HG02981 (cell line): Measurements from ENCODE around the gene EFCAB9.
"Not testable (repeated sequence)": the region's sequence is repeated elsewhere in the genome, so short reads cannot be mapped to it uniquely, and the experiment has no call there.

Source experiments
- ATAC-seq: cut with Tn5 transposase; IDR thresholded peaks from one replicate; pipeline ENCODE4 v1.9.1; 2021; ENCODE audit warnings: mild to moderate bottlenecking, moderate library complexity; ENCODE audit not compliant: unreplicated experiment

The EFCAB9 gene

GRCh38 chr5:172187118-172188032 is 6.6 kb upstream of the EFCAB9 start:
- peak; percentile 14 for ATAC-seq

- peak; percentile 70 for ATAC-seq
Observed at GRCh38 chr5:172188033-172188892, 5.7 kb upstream of the EFCAB9 start, which contains the start of gene STK10. Gene STK10, minus strand, starts transcription at chr5:172188224. Its CDS starts 182 bp downstream, at chr5:172188042.

- ATAC-seq, result no peak
Observed at GRCh38 chr5:172188893-172189692, 4.9 kb upstream of the EFCAB9 start.

DNA sequence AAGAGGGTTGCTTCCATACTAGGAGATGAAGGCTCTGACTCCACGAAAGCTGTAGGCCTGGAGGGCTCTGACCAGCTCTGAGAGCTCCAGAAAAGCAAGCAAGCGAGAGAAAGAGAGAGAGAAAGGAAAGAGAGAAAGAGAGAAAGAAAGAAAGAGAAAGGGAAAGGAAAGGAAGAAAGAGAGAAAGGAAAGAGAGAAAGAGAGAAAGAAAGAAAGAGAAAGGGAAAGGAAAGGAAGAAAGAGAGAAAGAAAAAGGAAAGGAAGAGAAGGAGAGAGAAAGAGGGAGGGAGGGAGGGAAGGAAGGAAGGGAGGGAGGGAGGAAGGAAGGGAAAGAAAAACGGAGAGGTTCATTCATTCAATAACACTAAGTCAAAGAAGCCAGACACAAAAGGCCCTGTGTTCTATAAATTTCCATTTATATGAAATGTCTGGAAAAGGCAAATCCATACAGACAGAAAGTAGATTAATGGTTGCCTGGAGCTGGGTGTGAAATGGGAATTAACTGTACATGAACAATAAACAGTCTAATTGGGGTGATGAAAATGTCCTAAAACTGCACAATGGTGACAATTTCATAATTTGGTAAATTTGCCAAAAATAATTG is 4.2 kb upstream of the EFCAB9 start:
- ATAC-seq, result no peak

GRCh38 chr5:172194985-172195774 is 1.2 kb downstream of the EFCAB9 start:
- ATAC-seq, result no peak

DNA sequence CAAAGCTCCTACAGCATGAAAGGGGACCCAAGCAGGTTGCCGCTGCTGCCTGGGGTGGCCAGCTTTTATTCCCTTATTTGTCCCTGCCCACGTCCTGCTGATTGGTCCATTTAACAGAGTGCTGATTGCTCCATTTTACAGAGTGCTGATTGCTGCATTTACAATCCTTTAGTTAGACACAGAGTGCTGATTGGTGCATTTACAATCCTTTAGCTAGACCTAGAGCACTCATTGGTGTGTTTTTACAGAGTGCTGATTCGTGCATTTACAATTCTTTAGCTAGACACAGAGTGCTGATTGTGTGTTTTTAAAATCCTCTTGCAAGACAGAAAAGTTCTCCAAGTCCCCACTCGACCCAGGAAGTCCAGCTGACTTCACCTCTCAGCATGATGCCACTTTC is 3.8 kb downstream of the EFCAB9 start:
- not testable (repeated sequence) for ATAC-seq

- ATAC-seq, result no peak
Observed at GRCh38 chr5:172199446-172199845, 5.5 kb downstream of the EFCAB9 start.

DNA sequence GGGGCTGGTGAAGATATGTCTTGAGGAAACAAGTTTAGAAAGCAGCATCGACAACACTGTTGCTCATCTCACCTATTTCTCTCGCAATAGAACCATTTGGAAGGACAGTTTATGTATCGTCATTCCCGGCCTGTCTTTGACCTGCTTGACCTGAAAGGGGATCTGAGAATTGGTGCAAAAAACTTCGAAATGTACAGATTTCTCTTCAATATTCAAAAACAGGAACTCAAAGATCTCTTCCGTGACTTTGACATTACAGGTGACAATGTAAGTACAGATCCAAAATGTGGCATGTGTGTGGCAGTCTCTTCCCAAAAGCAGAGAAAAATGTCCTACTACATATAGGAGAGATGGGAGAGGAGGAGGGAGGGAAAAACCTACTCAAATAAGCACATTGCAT is 6.5 kb downstream of the EFCAB9 start:
- no peak for ATAC-seq

DNA sequence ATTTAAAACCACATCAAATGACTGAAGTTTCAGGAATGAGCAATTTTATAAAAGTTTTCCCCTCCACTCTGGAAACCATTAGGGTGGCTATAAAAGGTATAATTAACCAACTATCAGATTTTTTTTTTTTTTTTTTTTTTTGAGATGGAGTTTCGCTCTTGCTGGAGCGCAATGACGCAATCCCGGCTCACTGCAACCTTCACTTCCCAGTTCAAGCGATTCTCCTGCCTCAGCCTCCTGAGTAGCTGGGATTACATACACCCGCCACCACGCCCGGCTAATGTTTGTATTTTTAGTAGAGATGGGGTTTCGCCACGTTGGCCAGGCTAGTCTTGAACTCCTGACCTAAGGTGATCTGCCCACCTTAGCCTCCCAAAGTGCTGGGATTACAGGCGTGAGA is 12.0 kb downstream of the EFCAB9 start:
- ATAC-seq, result not testable (repeated sequence)

- no peak for ATAC-seq
Observed at GRCh38 chr5:172207511-172207910, 13.5 kb downstream of the EFCAB9 start.

GRCh38 chr5:172209714-172210113 is 15.7 kb downstream of the EFCAB9 start:
- no peak for ATAC-seq

DNA sequence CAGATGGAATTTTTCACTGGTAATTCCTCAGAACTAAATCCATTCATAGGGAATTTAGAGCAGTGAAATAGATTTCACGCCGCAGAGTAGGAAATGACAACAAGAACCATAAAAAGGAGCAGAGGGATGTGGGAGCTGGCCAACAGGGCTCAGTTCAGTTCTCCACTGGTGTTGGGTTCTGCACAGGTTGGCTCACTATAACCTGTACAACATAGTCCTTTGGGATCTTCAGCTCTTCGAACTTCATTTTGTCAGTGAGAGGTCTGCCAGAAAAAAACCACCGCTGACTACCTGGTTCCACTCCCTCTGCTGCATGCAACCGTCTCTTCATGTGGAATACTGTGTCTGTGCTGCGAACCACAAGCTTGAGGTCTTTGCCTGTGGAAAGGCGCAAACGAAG is 17.7 kb downstream of the EFCAB9 start:
- no peak for ATAC-seq

GRCh38 chr5:172213126-172213525 is 19.2 kb downstream of the EFCAB9 start:
- ATAC-seq, result no peak

DNA sequence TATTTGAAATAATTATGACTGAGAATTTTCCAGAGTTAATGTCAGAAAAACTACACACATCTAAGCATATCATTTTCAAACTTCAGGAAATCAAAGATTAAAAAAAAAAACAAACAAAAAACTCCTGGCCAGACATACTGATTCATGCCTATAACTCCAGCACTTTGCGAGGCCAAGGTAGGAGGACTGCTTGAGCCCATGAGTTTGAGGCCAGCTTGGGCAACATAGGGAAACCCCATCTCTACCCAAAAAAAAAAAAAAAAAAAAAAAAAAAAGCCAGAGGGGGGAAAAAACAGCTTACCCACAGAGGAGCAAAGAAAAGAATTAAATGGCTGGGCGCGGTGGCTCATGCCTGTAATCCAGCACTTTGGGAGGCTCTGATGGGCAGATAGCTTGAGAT is 22.4 kb downstream of the EFCAB9 start:
- ATAC-seq, result no peak

- ATAC-seq, result no peak
Observed at GRCh38 chr5:172219296-172219695, 25.3 kb downstream of the EFCAB9 start.

GRCh38 chr5:172223901-172224873 is 30.2 kb downstream of the EFCAB9 start:
- peak; percentile 78 for ATAC-seq

DNA sequence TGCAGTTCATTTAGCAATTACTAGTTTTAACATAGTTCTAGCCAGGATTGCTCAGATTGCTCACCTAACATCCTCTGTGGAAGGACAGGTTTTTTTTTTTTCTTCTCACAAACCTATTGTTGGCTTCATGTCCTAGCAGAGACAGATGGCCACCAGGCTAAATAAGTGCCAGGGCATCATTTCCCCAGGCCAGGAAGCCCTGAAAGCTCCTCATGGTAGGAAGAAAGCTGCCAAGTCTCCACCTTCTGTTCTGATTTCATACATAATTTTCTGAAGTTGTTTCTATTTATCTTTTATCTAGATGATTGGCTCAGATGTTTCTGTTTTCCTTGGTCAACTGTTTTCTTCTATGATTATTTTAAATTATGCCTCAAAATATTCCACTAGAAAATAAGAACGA is 31.0 kb downstream of the EFCAB9 start:
- no peak for ATAC-seq

- no peak for ATAC-seq
Observed at GRCh38 chr5:172229904-172230303, 35.9 kb downstream of the EFCAB9 start.
